A549 (cell line): Measurements from ENCODE around the gene PDE1C.

ENCODE experiments used
- CEBPB ChIP-seq, 2 experiments: fragments of >200 bp in 1 of 2; sonication (Bioruptor Twin) in 1 of 2; formaldehyde crosslinking in 1 of 2; IDR thresholded peaks; 2 replicates each; pipeline ENCODE4 v1.6.1; 2012 to 2016
- CTCF ChIP-seq: fragments of >200 bp; sonication (Bioruptor Twin); formaldehyde crosslinking; IDR thresholded peaks from 3 replicates; pipeline ENCODE4 v1.5.1; 2016

- TF ChIP-seq CTCF: no peak
- TF ChIP-seq CEBPB (IDR thresholded peaks at IDR 0.05): peak; percentile 46 to 68; a peak in 3 of 4 replicates
These were observed 75.1 kb downstream of the PDE1C start for GRCh38 chr7:31995134-31995533.
